Astrocyte (in vitro differentiated cells and primary cell): Measurements from ENCODE around the gene MAPKAP1. TPM values are rescaled to one million over a fixed set of nuclear protein-coding genes. Genes with fewer than 3 reads are reported as not detected.

ENCODE experiments used
- DNase-seq: peaks from one replicate; pipeline ENCODE4 v3.0.0-alpha.2; 2010; ENCODE audit warnings: low read depth
- FAIRE-seq: peaks from 2 replicates; lab custom pipeline; 2011; peaks lifted over from hg19 to GRCh38; lab: Jason Lieb, UNC
- H2AFZ ChIP-seq: 2 replicates; pipeline ENCODE4 v1.6.0; 2012; ENCODE audit warnings: low read depth, low read length, inconsistent platforms
- H3K27ac ChIP-seq: 2 replicates; pipeline ENCODE4 v1.5.1; 2011; ENCODE audit warnings: low read depth, low read length, inconsistent platforms
- H3K27me3 ChIP-seq: 2 replicates; pipeline ENCODE4 v1.6.0; 2011; ENCODE audit warnings: low read length, inconsistent platforms; ENCODE audit not compliant: insufficient read depth
- H3K36me3 ChIP-seq: 2 replicates; pipeline ENCODE4 v1.5.1; 2011; ENCODE audit warnings: low read length, inconsistent platforms; ENCODE audit not compliant: insufficient read depth
- H3K4me1 ChIP-seq: 2 replicates; pipeline ENCODE4 v1.5.1; 2011; ENCODE audit warnings: low read length, inconsistent platforms; ENCODE audit not compliant: insufficient read depth
- H3K4me2 ChIP-seq: 2 replicates; pipeline ENCODE4 v1.6.0; 2012; ENCODE audit warnings: low read length, inconsistent platforms
- H3K4me3 ChIP-seq: 2 replicates; pipeline ENCODE4 v1.5.1; 2011; ENCODE audit warnings: low read depth, mild to moderate bottlenecking, low read length, inconsistent platforms; ENCODE audit not compliant: insufficient read depth
- H3K79me2 ChIP-seq: 2 replicates; pipeline ENCODE4 v1.6.0; 2012; ENCODE audit warnings: mild to moderate bottlenecking, low read length, inconsistent platforms; ENCODE audit not compliant: insufficient read depth
- H3K9ac ChIP-seq: 2 replicates; pipeline ENCODE4 v1.6.0; 2012; ENCODE audit warnings: mild to moderate bottlenecking, low read length, inconsistent platforms
- H3K9me3 ChIP-seq: 2 replicates; pipeline ENCODE4 v1.5.1; 2012; ENCODE audit warnings: low read depth, mild to moderate bottlenecking, low read length, inconsistent platforms; ENCODE audit not compliant: insufficient read depth
- H4K20me1 ChIP-seq: 2 replicates; pipeline ENCODE4 v1.6.0; 2012; ENCODE audit warnings: low read length, inconsistent platforms; ENCODE audit not compliant: insufficient read depth
- H3K27ac Mint-ChIP-seq: one replicate; pipeline ENCODE4 v1.8.0; 2021; ENCODE audit warnings: mild to moderate bottlenecking, mixed read lengths; ENCODE audit not compliant: unreplicated experiment
- H3K27me3 Mint-ChIP-seq: one replicate; pipeline ENCODE4 v1.8.0; 2021; ENCODE audit warnings: low read depth, mixed read lengths; ENCODE audit not compliant: unreplicated experiment
- H3K36me3 Mint-ChIP-seq: one replicate; pipeline ENCODE4 v1.8.0; 2021; ENCODE audit warnings: low read depth, mixed read lengths; ENCODE audit not compliant: unreplicated experiment
- H3K4me1 Mint-ChIP-seq: one replicate; pipeline ENCODE4 v1.8.0; 2021; ENCODE audit warnings: low read depth, mixed read lengths; ENCODE audit not compliant: unreplicated experiment
- H3K4me3 Mint-ChIP-seq: one replicate; pipeline ENCODE4 v1.8.0; 2021; ENCODE audit warnings: mild to moderate bottlenecking, moderate library complexity, mixed read lengths; ENCODE audit not compliant: unreplicated experiment
- H3K9me3 Mint-ChIP-seq: one replicate; pipeline ENCODE4 v1.8.0; 2021; ENCODE audit warnings: mild to moderate bottlenecking, mixed read lengths; ENCODE audit not compliant: unreplicated experiment
- EZH2 ChIP-seq: IDR thresholded peaks from 2 replicates; pipeline ENCODE4 v1.6.1; 2012; ENCODE audit warnings: mild to moderate bottlenecking, low read length, inconsistent platforms; ENCODE audit not compliant: insufficient read depth
- total RNA-seq: library from RNA; stranded (reverse); gene quantifications from 2 replicates; pipeline ENCODE4 v1.2.1, GENCODE V29; 2021
- TF ChIP-seq, protein P1 (sequence below): IDR thresholded peaks from 2 replicates; pipeline ENCODE4 v1.5.1; 2011; ENCODE audit warnings: low read depth, mild to moderate bottlenecking, inconsistent platforms, low read length, moderate library complexity; ENCODE audit not compliant: insufficient read depth

MAPKAP1 gene
- total RNA-seq, 1 donor from 2014 or later, result 109 TPM

GRCh38 chr9:125600194-125600593, 106.8 kb downstream of the MAPKAP1 start:
- H3K4me1 ChIP-seq, result no peaks in the 10 kb centered on the region
- no peak for TF ChIP-seq EZH2
- TF ChIP-seq, protein P1, sequence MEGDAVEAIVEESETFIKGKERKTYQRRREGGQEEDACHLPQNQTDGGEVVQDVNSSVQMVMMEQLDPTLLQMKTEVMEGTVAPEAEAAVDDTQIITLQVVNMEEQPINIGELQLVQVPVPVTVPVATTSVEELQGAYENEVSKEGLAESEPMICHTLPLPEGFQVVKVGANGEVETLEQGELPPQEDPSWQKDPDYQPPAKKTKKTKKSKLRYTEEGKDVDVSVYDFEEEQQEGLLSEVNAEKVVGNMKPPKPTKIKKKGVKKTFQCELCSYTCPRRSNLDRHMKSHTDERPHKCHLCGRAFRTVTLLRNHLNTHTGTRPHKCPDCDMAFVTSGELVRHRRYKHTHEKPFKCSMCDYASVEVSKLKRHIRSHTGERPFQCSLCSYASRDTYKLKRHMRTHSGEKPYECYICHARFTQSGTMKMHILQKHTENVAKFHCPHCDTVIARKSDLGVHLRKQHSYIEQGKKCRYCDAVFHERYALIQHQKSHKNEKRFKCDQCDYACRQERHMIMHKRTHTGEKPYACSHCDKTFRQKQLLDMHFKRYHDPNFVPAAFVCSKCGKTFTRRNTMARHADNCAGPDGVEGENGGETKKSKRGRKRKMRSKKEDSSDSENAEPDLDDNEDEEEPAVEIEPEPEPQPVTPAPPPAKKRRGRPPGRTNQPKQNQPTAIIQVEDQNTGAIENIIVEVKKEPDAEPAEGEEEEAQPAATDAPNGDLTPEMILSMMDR, result no peak
- Mint-ChIP-seq H3K4me1 (peaks cover 3% of the 10 kb centered on the region), H3K36me3 (peaks cover 8% of the 10 kb centered on the region), H3K4me3 (no peak overlapping the region), H3K27ac (peak overlapping the region; percentile 10), H3K27me3 (no peaks in the 10 kb centered on the region), H3K9me3 (no peaks in the 10 kb centered on the region)
- H3K4me2 ChIP-seq, result no peak overlapping the region
- peaks cover 62% of the 10 kb centered on the region for H3K79me2 ChIP-seq
- H3K27me3 ChIP-seq, result no peaks in the 10 kb centered on the region
- H3K9ac ChIP-seq, result no peak overlapping the region
- no peaks in the 10 kb centered on the region for H3K36me3 ChIP-seq
- peaks cover 44% of the 10 kb centered on the region for H4K20me1 ChIP-seq
- H2AFZ ChIP-seq, result no peak overlapping the region
- no peak overlapping the region for H3K4me3 ChIP-seq
- no peak for DNase-seq
- H3K27ac ChIP-seq, result no peak overlapping the region
- no peak for FAIRE-seq
- H3K9me3 ChIP-seq, result no peaks in the 10 kb centered on the region

DNA sequence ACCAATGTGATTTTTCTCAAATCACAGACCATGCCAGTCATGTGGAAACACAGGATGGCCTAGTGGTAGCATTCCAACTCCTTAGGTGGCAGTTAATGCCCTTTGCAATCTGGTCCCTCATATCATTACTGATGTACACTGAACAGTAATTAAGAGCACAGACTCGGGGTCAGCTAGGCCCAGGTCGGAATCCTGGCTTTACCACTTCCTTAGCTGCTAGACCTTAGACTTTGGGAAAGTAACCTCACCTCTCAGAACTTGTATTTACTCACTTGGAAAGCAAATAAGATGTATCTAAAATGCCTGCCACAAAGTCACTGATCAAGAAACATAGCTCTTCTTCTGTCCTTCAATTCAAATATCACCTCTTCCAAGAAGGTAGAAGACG, 112.8 kb downstream of the MAPKAP1 start:
- Mint-ChIP-seq H3K27me3 (no peaks in the 10 kb centered on the region), H3K9me3 (no peaks in the 10 kb centered on the region), H3K4me1 (peaks cover 2% of the 10 kb centered on the region), H3K27ac (no peak overlapping the region), H3K36me3 (peaks cover 7% of the 10 kb centered on the region), H3K4me3 (no peak overlapping the region)
- H3K4me3 ChIP-seq, result no peak overlapping the region
- no peak overlapping the region for H2AFZ ChIP-seq
- H3K79me2 ChIP-seq, result peaks cover 56% of the 10 kb centered on the region
- no peak overlapping the region for H3K9ac ChIP-seq
- H3K9me3 ChIP-seq, result no peaks in the 10 kb centered on the region
- no peak overlapping the region for H3K27ac ChIP-seq
- H3K27me3 ChIP-seq, result no peaks in the 10 kb centered on the region
- no peak for FAIRE-seq
- no peak for DNase-seq
- no peaks in the 10 kb centered on the region for H3K4me1 ChIP-seq
- no peaks in the 10 kb centered on the region for H3K36me3 ChIP-seq
- TF ChIP-seq, protein P1, result no peak
- TF ChIP-seq EZH2, result no peak
- H3K4me2 ChIP-seq, result no peak overlapping the region
- H4K20me1 ChIP-seq, result peaks cover 55% of the 10 kb centered on the region

DNA sequence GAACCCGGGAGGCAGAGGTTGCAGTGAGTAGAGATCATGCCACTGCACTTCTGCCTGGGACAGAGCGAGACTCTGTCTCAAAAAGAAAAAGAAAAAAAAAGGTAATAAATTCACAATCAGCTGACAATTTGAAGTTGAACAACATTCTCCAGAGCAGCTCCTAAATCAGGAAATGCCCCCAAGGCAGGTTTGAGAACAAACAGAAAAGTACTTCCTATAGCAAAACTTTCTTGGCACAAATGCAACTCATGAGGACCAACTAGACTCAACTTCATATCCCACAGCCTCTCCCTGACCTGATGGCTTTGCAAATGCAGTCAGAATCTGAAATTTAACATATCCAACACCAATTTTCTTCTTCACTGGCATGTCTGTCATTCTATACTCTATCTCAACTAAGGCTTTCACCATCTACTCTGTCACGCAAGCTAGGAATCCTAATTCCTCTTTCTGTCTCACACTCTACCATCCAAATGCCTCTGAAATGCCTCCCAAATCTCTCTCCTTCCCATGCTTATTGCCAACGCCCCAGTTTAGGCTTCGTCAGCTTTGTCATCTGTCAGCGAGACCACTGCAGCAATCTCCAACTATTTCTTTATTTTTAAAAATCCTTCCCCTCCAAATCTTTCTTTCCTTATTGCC, 113.3 kb downstream of the MAPKAP1 start:
- H3K4me3 Mint-ChIP-seq, result no peak overlapping the region
- Histone ChIP-seq H3K4me2 (no peak overlapping the region), H3K4me1 (no peaks in the 10 kb centered on the region), H2AFZ (no peak overlapping the region), H3K9ac (no peak overlapping the region), H3K4me3 (no peak overlapping the region), H3K27me3 (no peaks in the 10 kb centered on the region), H3K36me3 (no peaks in the 10 kb centered on the region), H3K9me3 (no peaks in the 10 kb centered on the region), H4K20me1 (peaks cover 59% of the 10 kb centered on the region), H3K27ac (no peak overlapping the region), H3K79me2 (peaks cover 60% of the 10 kb centered on the region)
- H3K36me3 Mint-ChIP-seq, result peaks cover 7% of the 10 kb centered on the region
- DNase-seq, result no peak
- no peak overlapping the region for H3K27ac Mint-ChIP-seq
- TF ChIP-seq, protein P1, result no peak
- no peaks in the 10 kb centered on the region for H3K9me3 Mint-ChIP-seq
- FAIRE-seq, result no peak
- H3K27me3 Mint-ChIP-seq, result no peaks in the 10 kb centered on the region
- peaks cover 2% of the 10 kb centered on the region for H3K4me1 Mint-ChIP-seq
